Measurements from ENCODE around the gene HIVEP3.
A peak's percentile ranks its signal among the peaks of the same experiment; 100 is the strongest.

HIVEP3 gene

GRCh38 chr1:41779360-41779759 lies 139.4 kb downstream of the HIVEP3 start:
- no peak for DNase-seq

- no peak for DNase-seq
These were observed 141.0 kb downstream of the HIVEP3 start for GRCh38 chr1:41777695-41778094.

GRCh38 chr1:41776891-41777441 lies 141.8 kb downstream of the HIVEP3 start:
- DNase-seq = no peak

GRCh38 chr1:41775956-41776585 lies 142.7 kb downstream of the HIVEP3 start:
- no peak for DNase-seq

GRCh38 chr1:41774471-41774990 lies 144.2 kb downstream of the HIVEP3 start:
- DNase-seq = no peak

- no peak for DNase-seq
These were observed 144.9 kb downstream of the HIVEP3 start for GRCh38 chr1:41773842-41774241.

GRCh38 chr1:41773144-41773591 lies 145.6 kb downstream of the HIVEP3 start:
- DNase-seq = no peak

- DNase-seq = no peak
These were observed 149.7 kb downstream of the HIVEP3 start for GRCh38 chr1:41769068-41769467.

- DNase-seq = no peak
These were observed 150.1 kb downstream of the HIVEP3 start for GRCh38 chr1:41768583-41768982.

- no peak for DNase-seq
These were observed 150.9 kb downstream of the HIVEP3 start for GRCh38 chr1:41767534-41768525.

GRCh38 chr1:41766546-41766945 lies 152.2 kb downstream of the HIVEP3 start:
- no peak for DNase-seq

- DNase-seq = no peak
These were observed 152.7 kb downstream of the HIVEP3 start for GRCh38 chr1:41766041-41766440.

GRCh38 chr1:41765152-41765551 lies 153.6 kb downstream of the HIVEP3 start:
- no peak for DNase-seq

GRCh38 chr1:41764656-41765055 lies 154.1 kb downstream of the HIVEP3 start:
- no peak for DNase-seq

- no peak for DNase-seq
These were observed 155.9 kb downstream of the HIVEP3 start for GRCh38 chr1:41762777-41763176.

GRCh38 chr1:41762251-41762650 lies 156.5 kb downstream of the HIVEP3 start:
- no peak for DNase-seq

- DNase-seq = no peak
These were observed 159.7 kb downstream of the HIVEP3 start for GRCh38 chr1:41758904-41759548.

GRCh38 chr1:41758500-41758899 lies 160.2 kb downstream of the HIVEP3 start:
- DNase-seq = no peak

GRCh38 chr1:41754540-41754939 lies 164.2 kb downstream of the HIVEP3 start:
- peak; percentile 6 for DNase-seq

GRCh38 chr1:41752514-41753170 lies 166.1 kb downstream of the HIVEP3 start:
- DNase-seq = no peak

GRCh38 chr1:41751804-41752513 lies 166.8 kb downstream of the HIVEP3 start:
- no peak for DNase-seq

Data from stimulated activated naive CD4-positive, alpha-beta T cell treated with Interleukin-2 at 50 U/mL for 16 hours (primary cell).